GM19438 (cell line): ENCODE results near the gene ATPAF2.
A peak's percentile ranks its signal among the peaks of the same experiment; 100 is the strongest.

Experiments
- ATAC-seq: cut with Tn5 transposase; IDR thresholded peaks from one replicate; pipeline ENCODE4 v1.9.1; 2021; ENCODE audit warnings: low read depth; ENCODE audit not compliant: unreplicated experiment

Gene ATPAF2

GRCh38 chr17:17988427-17988945 lies 50.5 kb downstream of the ATPAF2 start:
- no peak for ATAC-seq

GRCh38 chr17:17987901-17988300 lies 51.1 kb downstream of the ATPAF2 start:
- ATAC-seq = no peak

- ATAC-seq = no peak
Observed at GRCh38 chr17:17987187-17987896, 51.6 kb downstream of the ATPAF2 start.

- no peak for ATAC-seq
Observed at GRCh38 chr17:17985555-17985954, 53.4 kb downstream of the ATPAF2 start.

- ATAC-seq = no peak
Observed at GRCh38 chr17:17985153-17985552, 53.8 kb downstream of the ATPAF2 start.

GRCh38 chr17:17983776-17984175 lies 55.2 kb downstream of the ATPAF2 start:
- ATAC-seq = no peak

GRCh38 chr17:17983376-17983775 lies 55.6 kb downstream of the ATPAF2 start:
- ATAC-seq = no peak

- no peak for ATAC-seq
Observed at GRCh38 chr17:17982801-17983200, 56.2 kb downstream of the ATPAF2 start.

GRCh38 chr17:17981330-17981729 lies 57.6 kb downstream of the ATPAF2 start:
- no peak for ATAC-seq

- no peak for ATAC-seq
Observed at GRCh38 chr17:17979778-17980177, 59.2 kb downstream of the ATPAF2 start.

GRCh38 chr17:17978481-17979424 lies 60.2 kb downstream of the ATPAF2 start:
- ATAC-seq = no peak

- no peak for ATAC-seq
Observed at GRCh38 chr17:17976931-17977570, 61.9 kb downstream of the ATPAF2 start.

- ATAC-seq = no peak
Observed at GRCh38 chr17:17975436-17975835, 63.5 kb downstream of the ATPAF2 start.

- ATAC-seq = no peak
Observed at GRCh38 chr17:17972952-17973254, 66.1 kb downstream of the ATPAF2 start.

- peak; percentile 93 for ATAC-seq
Observed at GRCh38 chr17:17972126-17972951, 66.6 kb downstream of the ATPAF2 start, which contains the start of the genes DRC3 and TOM1L2. TSS of gene DRC3 (plus strand) at chr17:17972862. CDS start at chr17:17977599, 4,737 bp downstream. TSS of gene TOM1L2 (minus strand) at chr17:17972400. CDS start at chr17:17972313, 87 bp downstream.

GRCh38 chr17:17971431-17972125 lies 67.4 kb downstream of the ATPAF2 start:
- ATAC-seq = no peak

- no peak for ATAC-seq
Observed at GRCh38 chr17:17970699-17971430, 68.1 kb downstream of the ATPAF2 start.
